ENCODE results near the gene TPSB2.
"Not testable (repeated sequence)": the region's sequence is repeated elsewhere in the genome, so short reads cannot be mapped to it uniquely, and the experiment has no call there.

- not testable (repeated sequence) for TF ChIP-seq CTCF (IDR thresholded peaks at IDR 0.05; ENCODE audit: low read depth, low read length, poor library complexity, severe bottlenecking); EZH2phosphoT487 (IDR thresholded peaks at IDR 0.05; ENCODE audit: borderline replicate concordance, low read length)
Observed at GRCh38 chr16:1255276-1256122, 25.5 kb upstream of the TPSB2 start, which contains the start of gene TPSD1.

All from DOHH2 (cell line).